OCI-LY1 (cell line): ENCODE data around the gene OR51E1.

Experiments used
- H2AFZ ChIP-seq: fragments of 200-600 bp; sonication (generic), shearing (Covaris generic); 2 replicates; pipeline ENCODE4 v1.6.0; 2014; ENCODE audit warnings: antibody characterized with exemption, mild to moderate bottlenecking, low read length
- H3F3A ChIP-seq: fragments of 200-600 bp; sonication (generic), shearing (Covaris generic); 2 replicates; pipeline ENCODE4 v1.6.0; 2014; ENCODE audit warnings: mild to moderate bottlenecking, antibody characterized with exemption, low read length, moderate library complexity; ENCODE audit not compliant: insufficient read depth
- H3K27ac ChIP-seq: fragments of 200-600 bp; sonication (generic); 2 replicates; pipeline ENCODE4 v1.5.1; 2014; ENCODE audit warnings: low read length, mixed run types, mild to moderate bottlenecking, low read depth; ENCODE audit not compliant: poor library complexity, severe bottlenecking
- H3K27me3 ChIP-seq: fragments of 200-600 bp; sonication (generic); 2 replicates; pipeline ENCODE4 v1.6.0; 2014; ENCODE audit warnings: antibody characterized with exemption, mild to moderate bottlenecking, low read length, moderate library complexity; ENCODE audit not compliant: insufficient read depth
- H3K36me3 ChIP-seq: fragments of 200-600 bp; sonication (generic); 2 replicates; pipeline ENCODE4 v1.6.1; 2014; ENCODE audit warnings: mild to moderate bottlenecking, antibody characterized with exemption, low read length, moderate library complexity, mixed read lengths; ENCODE audit not compliant: insufficient read depth
- H3K4me1 ChIP-seq: fragments of 200-600 bp; sonication (generic); 2 replicates; pipeline ENCODE4 v1.5.1; 2014; ENCODE audit warnings: mild to moderate bottlenecking, low read length, moderate library complexity; ENCODE audit not compliant: insufficient read depth, severe bottlenecking
- H3K4me2 ChIP-seq: fragments of 200-600 bp; sonication (generic), shearing (Covaris generic); 2 replicates; pipeline ENCODE4 v1.6.1; 2014; ENCODE audit warnings: low read length
- H3K4me3 ChIP-seq: fragments of 200-600 bp; sonication (generic); 2 replicates; pipeline ENCODE4 v1.5.1; 2014; ENCODE audit warnings: low read length, low read depth, mild to moderate bottlenecking, mixed read lengths; ENCODE audit not compliant: poor library complexity, severe bottlenecking
- H3K79me2 ChIP-seq: fragments of 200-600 bp; shearing (Covaris generic); 2 replicates; pipeline ENCODE4 v1.6.1; 2016; ENCODE audit warnings: mixed run types, low read length, mixed read lengths; ENCODE audit not compliant: insufficient read depth
- H3K9ac ChIP-seq: fragments of 200-600 bp; sonication (generic), shearing (Covaris generic); 2 replicates; pipeline ENCODE4 v1.6.1; 2014; ENCODE audit warnings: mild to moderate bottlenecking, low read length, mixed read lengths
- H3K9me2 ChIP-seq: fragments of 200-600 bp; sonication (generic), shearing (Covaris generic); 2 replicates; pipeline ENCODE4 v1.6.1; 2014; ENCODE audit warnings: low read depth, mild to moderate bottlenecking, low read length, mixed read lengths
- H3K9me3 ChIP-seq: fragments of 200-600 bp; shearing (Covaris generic); 2 replicates; pipeline ENCODE4 v1.6.1; 2014; ENCODE audit warnings: low read length, mixed read lengths
- H4K20me1 ChIP-seq: fragments of 200-600 bp; sonication (generic), shearing (Covaris generic); 2 replicates; pipeline ENCODE4 v1.6.0; 2016; ENCODE audit warnings: mild to moderate bottlenecking, low read length; ENCODE audit not compliant: insufficient read depth
- EZH2 ChIP-seq: fragments of 200-600 bp; sonication (generic), shearing (Covaris generic); IDR thresholded peaks from 2 replicates; pipeline ENCODE4 v1.8.0; 2017; ENCODE audit warnings: borderline replicate concordance, mixed run types, mild to moderate bottlenecking, antibody characterized with exemption, low read length, moderate library complexity, mixed read lengths
- TF ChIP-seq, protein P1 (sequence below): fragments of 200-600 bp; sonication (generic), shearing (Covaris generic); IDR thresholded peaks from 2 replicates; pipeline ENCODE4 v1.5.1; 2017; ENCODE audit warnings: mild to moderate bottlenecking, antibody characterized with exemption, low read length, moderate library complexity, mixed read lengths

The OR51E1 gene

DNA sequence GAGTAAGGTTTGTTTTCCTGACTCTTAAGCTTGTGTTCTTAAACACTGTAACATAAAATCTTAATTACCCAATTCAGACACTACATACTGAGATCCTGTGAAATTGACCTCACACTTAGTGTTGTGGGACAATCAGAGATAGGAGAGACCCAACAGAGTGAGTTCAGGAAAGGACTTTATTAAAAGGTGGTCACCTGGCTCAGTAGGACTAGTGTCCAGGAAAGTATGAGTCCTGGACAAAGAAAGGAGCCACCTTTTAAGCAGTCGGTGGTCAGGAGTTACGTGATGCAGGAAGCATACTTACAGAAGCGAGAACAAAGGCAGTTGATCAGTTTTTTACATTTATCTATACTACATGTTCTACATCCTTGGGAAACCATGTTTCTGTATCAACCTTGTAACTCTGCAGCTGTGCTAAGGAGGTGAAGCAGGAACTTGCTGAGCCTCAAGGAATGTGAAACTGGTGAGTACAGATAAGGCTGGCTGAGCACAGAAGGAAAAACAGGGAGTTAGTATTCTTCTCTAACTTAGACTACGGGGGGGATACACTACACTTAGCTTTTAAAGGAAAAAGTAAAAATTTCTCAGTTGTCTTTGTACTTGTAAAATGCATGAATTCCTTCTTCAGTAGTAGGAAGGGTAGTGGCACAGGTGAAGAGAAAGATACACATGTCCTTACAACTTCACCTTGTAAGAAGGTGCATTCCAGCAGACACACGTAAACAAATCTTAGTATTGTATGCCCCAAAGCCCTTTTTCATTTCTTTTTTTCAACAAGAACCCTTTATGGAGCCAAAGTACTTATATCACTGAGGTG lies 15.1 kb downstream of the OR51E1 start:
- H3K4me3 ChIP-seq, result no peak overlapping the region
- no peaks in the 10 kb centered on the region for H3F3A ChIP-seq
- H3K9ac ChIP-seq, result no peak overlapping the region
- H3K27ac ChIP-seq, result no peak overlapping the region
- no peaks in the 10 kb centered on the region for H3K79me2 ChIP-seq
- H2AFZ ChIP-seq, result no peak overlapping the region
- H3K4me2 ChIP-seq, result no peak overlapping the region
- H3K36me3 ChIP-seq, result no peaks in the 10 kb centered on the region
- no peak for TF ChIP-seq EZH2
- TF ChIP-seq, protein P1, sequence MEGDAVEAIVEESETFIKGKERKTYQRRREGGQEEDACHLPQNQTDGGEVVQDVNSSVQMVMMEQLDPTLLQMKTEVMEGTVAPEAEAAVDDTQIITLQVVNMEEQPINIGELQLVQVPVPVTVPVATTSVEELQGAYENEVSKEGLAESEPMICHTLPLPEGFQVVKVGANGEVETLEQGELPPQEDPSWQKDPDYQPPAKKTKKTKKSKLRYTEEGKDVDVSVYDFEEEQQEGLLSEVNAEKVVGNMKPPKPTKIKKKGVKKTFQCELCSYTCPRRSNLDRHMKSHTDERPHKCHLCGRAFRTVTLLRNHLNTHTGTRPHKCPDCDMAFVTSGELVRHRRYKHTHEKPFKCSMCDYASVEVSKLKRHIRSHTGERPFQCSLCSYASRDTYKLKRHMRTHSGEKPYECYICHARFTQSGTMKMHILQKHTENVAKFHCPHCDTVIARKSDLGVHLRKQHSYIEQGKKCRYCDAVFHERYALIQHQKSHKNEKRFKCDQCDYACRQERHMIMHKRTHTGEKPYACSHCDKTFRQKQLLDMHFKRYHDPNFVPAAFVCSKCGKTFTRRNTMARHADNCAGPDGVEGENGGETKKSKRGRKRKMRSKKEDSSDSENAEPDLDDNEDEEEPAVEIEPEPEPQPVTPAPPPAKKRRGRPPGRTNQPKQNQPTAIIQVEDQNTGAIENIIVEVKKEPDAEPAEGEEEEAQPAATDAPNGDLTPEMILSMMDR, result no peak
- no peaks in the 10 kb centered on the region for H3K9me3 ChIP-seq
- no peaks in the 10 kb centered on the region for H4K20me1 ChIP-seq
- H3K27me3 ChIP-seq, result no peaks in the 10 kb centered on the region
- H3K4me1 ChIP-seq, result no peaks in the 10 kb centered on the region
- no peaks in the 10 kb centered on the region for H3K9me2 ChIP-seq

DNA sequence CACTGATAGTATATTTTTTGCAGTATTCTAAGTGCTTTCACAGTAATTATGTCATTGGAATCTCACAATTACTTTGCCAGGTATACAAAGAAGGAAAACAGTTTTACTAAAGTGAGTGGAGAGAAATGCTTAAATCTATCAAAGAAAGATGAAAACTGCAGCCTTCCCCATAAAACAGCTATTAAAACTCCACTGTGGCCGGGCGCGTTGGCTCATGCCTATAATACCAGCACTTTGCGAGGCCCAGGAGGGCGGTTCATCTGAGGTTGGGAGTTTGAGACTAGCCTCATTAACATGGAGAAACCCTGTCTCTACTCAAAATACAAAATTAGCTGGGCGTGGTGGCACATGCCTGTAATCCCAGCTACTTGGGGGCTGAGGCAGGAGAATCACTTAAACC lies 19.1 kb downstream of the OR51E1 start:
- no peak overlapping the region for H3K4me2 ChIP-seq
- H2AFZ ChIP-seq, result no peak overlapping the region
- TF ChIP-seq EZH2, result no peak
- TF ChIP-seq, protein P1, result no peak

GRCh38 chr11:4664183-4664582 lies 20.4 kb downstream of the OR51E1 start:
- Histone ChIP-seq H3K79me2 (no peaks in the 10 kb centered on the region), H2AFZ (no peak overlapping the region), H3K9ac (no peak overlapping the region), H3K4me1 (no peaks in the 10 kb centered on the region), H3K4me3 (no peak overlapping the region), H3K27me3 (no peaks in the 10 kb centered on the region), H3K9me3 (no peaks in the 10 kb centered on the region), H3K4me2 (no peak overlapping the region), H4K20me1 (no peaks in the 10 kb centered on the region), H3K9me2 (no peaks in the 10 kb centered on the region), H3K36me3 (no peaks in the 10 kb centered on the region), H3F3A (no peaks in the 10 kb centered on the region), H3K27ac (no peak overlapping the region)
- TF ChIP-seq EZH2, result no peak
- TF ChIP-seq, protein P1, result no peak

More for the DNA sequence above, 19.1 kb downstream of the OR51E1 start:
- H3F3A ChIP-seq, result no peaks in the 10 kb centered on the region
- no peak overlapping the region for H3K27ac ChIP-seq
- H4K20me1 ChIP-seq, result no peaks in the 10 kb centered on the region
- no peaks in the 10 kb centered on the region for H3K9me2 ChIP-seq
- H3K9ac ChIP-seq, result no peak overlapping the region
- no peaks in the 10 kb centered on the region for H3K27me3 ChIP-seq
- H3K79me2 ChIP-seq, result no peaks in the 10 kb centered on the region
- H3K9me3 ChIP-seq, result no peaks in the 10 kb centered on the region
- H3K4me1 ChIP-seq, result no peaks in the 10 kb centered on the region
- H3K36me3 ChIP-seq, result no peaks in the 10 kb centered on the region
- no peak overlapping the region for H3K4me3 ChIP-seq
